CD4-positive, alpha-beta memory T cell (primary cell): ENCODE data around the gene ECM2. TPM values are rescaled to one million over a fixed set of nuclear protein-coding genes. Genes with fewer than 3 reads are reported as not detected.
"Not testable (repeated sequence)": the region's sequence is repeated elsewhere in the genome, so short reads cannot be mapped to it uniquely, and the experiment has no call there.

Source experiments
- CTCF ChIA-PET: fragments of 350-600 bp; sonication (Branson Sonifier 250); formaldehyde crosslinking; loops from one replicate; lab custom pipeline; 2021; ENCODE audit warnings: inconsistent platforms; ENCODE audit not compliant: partially characterized antibody; lab: Charles Lee
- POLR2A ChIA-PET: fragments of 350-600 bp; sonication (Branson Sonifier 250); formaldehyde crosslinking; loops from one replicate; lab custom pipeline; 2021; ENCODE audit not compliant: partially characterized antibody; lab: Charles Lee
- DNase-seq, 5 donors: peaks; one replicate each; pipeline versions ENCODE4 v3.0.0 to v3.0.0-alpha.2; 2020 to 2022; ENCODE audit warnings: mixed read lengths in 1 of 5
- H3K27ac ChIP-seq: one replicate; pipeline ENCODE4 v1.7.0; 2013; ENCODE audit warnings: low read depth, low read length
- H3K27me3 ChIP-seq: 2 replicates; pipeline ENCODE4 v1.7.0; 2013; ENCODE audit warnings: mild to moderate bottlenecking, low read length, moderate library complexity; ENCODE audit not compliant: insufficient read depth
- H3K36me3 ChIP-seq: 2 replicates; pipeline ENCODE4 v1.7.0; 2013; ENCODE audit warnings: mild to moderate bottlenecking, low read length, moderate library complexity; ENCODE audit not compliant: insufficient read depth
- H3K4me1 ChIP-seq: 2 replicates; pipeline ENCODE4 v1.7.0; 2013; ENCODE audit warnings: mild to moderate bottlenecking, low read length, moderate library complexity; ENCODE audit not compliant: insufficient read depth
- H3K4me3 ChIP-seq, 2 donors: one replicate each; pipeline ENCODE4 v1.7.0; 2013; ENCODE audit warnings: low read length in 2 of 2, mild to moderate bottlenecking in 1 of 2
- H3K9me3 ChIP-seq, 2 donors: one replicate each; pipeline ENCODE4 v1.7.0; 2013; ENCODE audit warnings: low read length in 2 of 2, control low read depth in 1 of 2; ENCODE audit not compliant: control insufficient read depth in 1 of 2
- H3K27ac Mint-ChIP-seq, 7 donors: one replicate each; pipeline ENCODE4 v1.8.0; 2020 to 2021; ENCODE audit warnings: mixed read lengths in 7 of 7, mild to moderate bottlenecking in 6 of 7, inconsistent platforms in 3 of 7, moderate library complexity in 3 of 7
- H3K27me3 Mint-ChIP-seq, 2 donors: one replicate each; pipeline ENCODE4 v1.8.0; 2020 to 2021; ENCODE audit warnings: mixed read lengths in 2 of 2
- H3K36me3 Mint-ChIP-seq, 2 donors: one replicate each; pipeline ENCODE4 v1.8.0; 2020 to 2021; ENCODE audit warnings: mixed read lengths in 2 of 2, inconsistent platforms in 1 of 2, mild to moderate bottlenecking in 1 of 2
- H3K4me1 Mint-ChIP-seq, 4 donors: one replicate each; pipeline ENCODE4 v1.8.0; 2020 to 2021; ENCODE audit warnings: mixed read lengths in 4 of 4, mild to moderate bottlenecking in 1 of 4
- H3K4me3 Mint-ChIP-seq, 8 donors: one replicate each; pipeline ENCODE4 v1.8.0; 2020 to 2021; ENCODE audit warnings: mixed read lengths in 8 of 8, mild to moderate bottlenecking in 7 of 8, moderate library complexity in 6 of 8, inconsistent platforms in 3 of 8
- H3K9me3 Mint-ChIP-seq, 8 donors: one replicate each; pipeline ENCODE4 v1.8.0; 2020 to 2021; ENCODE audit warnings: mixed read lengths in 8 of 8, mild to moderate bottlenecking in 5 of 8, inconsistent platforms in 3 of 8, moderate library complexity in 1 of 8
- intact Hi-C: fragments of 100-400 bp; cut with micrococcal nuclease; formaldehyde crosslinking; loops from one replicate; pipeline ENCODE4 v1.15.1; 2023
- polyA plus RNA-seq, 2 donors: library from polyadenylated mRNA; unstranded; fragments of 300-500 nt; fragmentation: Illumina TruSeq; gene quantifications; one replicate each; pipeline ENCODE4 v1.2.3, GENCODE V29; 2021
- total RNA-seq, 2 experiments: library from RNA; stranded (reverse); gene quantifications; one replicate each; pipeline ENCODE4 v1.2.3, GENCODE V29; 2021

The ECM2 gene
- total RNA-seq (not detected), polyA plus RNA-seq (not detected)

- peaks cover 0 to 12% (median 3%) of the 10 kb centered on the region in 4 donors for H3K4me1 Mint-ChIP-seq
- DNase-seq: no peak
- H3K36me3 ChIP-seq: no peaks in the 10 kb centered on the region
- peak within 1 kb of the TSS in 1 of 8 donors; percentile 3 for H3K4me3 Mint-ChIP-seq
- no peak within 1 kb of the TSS for H3K27ac Mint-ChIP-seq
- ChIA-PET POLR2A (no interaction called here), CTCF (interaction anchor here (0.6 kb wide), 1 partner anchor 29 kb away, joined by 4 read pairs; no protein-coding TSS in a partner anchor)
- no peak within 1 kb of the TSS for H3K4me3 ChIP-seq
- H3K4me1 ChIP-seq: no peaks in the 10 kb centered on the region
- H3K27ac ChIP-seq: no peak within 1 kb of the TSS
- no peaks in the 10 kb centered on the region for H3K27me3 ChIP-seq
- H3K9me3 Mint-ChIP-seq: peaks cover 0 to 4% (median 0%) of the 10 kb centered on the region in 8 donors
- intact Hi-C loops: no loop called here
- no peaks in the 10 kb centered on the region for H3K27me3 Mint-ChIP-seq
- H3K36me3 Mint-ChIP-seq: no peaks in the 10 kb centered on the region
- H3K9me3 ChIP-seq: no peaks in the 10 kb centered on the region
Measured at GRCh38 chr9:92535940-92536850, at the start of gene ECM2. Gene ECM2 (minus strand): TSS chr9:92535990. CDS start chr9:92522866, 13,124 bp downstream.

GRCh38 chr9:92576175-92576574 lies 40.4 kb upstream of the ECM2 start:
- H3K27me3 Mint-ChIP-seq: no peaks in the 10 kb centered on the region
- CTCF ChIA-PET: no interaction called here
- H3K4me1 Mint-ChIP-seq: no peaks in the 10 kb centered on the region
- Histone ChIP-seq H3K36me3 (no peaks in the 10 kb centered on the region), H3K9me3 (no peaks in the 10 kb centered on the region), H3K4me3 (no peak overlapping the region), H3K27me3 (no peaks in the 10 kb centered on the region), H3K27ac (no peak overlapping the region), H3K4me1 (no peaks in the 10 kb centered on the region)
- peaks cover 0 to 10% of the 10 kb centered on the region in 2 donors for H3K36me3 Mint-ChIP-seq
- H3K9me3 Mint-ChIP-seq: peaks cover 0 to 21% (median 8%) of the 10 kb centered on the region in 8 donors
- POLR2A ChIA-PET: no interaction called here
- H3K27ac Mint-ChIP-seq: no peak overlapping the region
- no peak for DNase-seq
- intact Hi-C loops: no loop called here
- H3K4me3 Mint-ChIP-seq: no peak overlapping the region

- H3K4me3 ChIP-seq, H3K27ac ChIP-seq, H3K4me1 Mint-ChIP-seq, CTCF ChIA-PET, H3K27me3 ChIP-seq, H3K27me3 Mint-ChIP-seq, H3K4me3 Mint-ChIP-seq, H3K27ac Mint-ChIP-seq, H3K4me1 ChIP-seq, intact Hi-C loops, H3K36me3 ChIP-seq, DNase-seq, POLR2A ChIA-PET, H3K9me3 ChIP-seq: not testable (repeated sequence)
- Mint-ChIP-seq H3K9me3 (peaks cover 0 to 31% (median 8%) of the 10 kb centered on the region in 8 donors), H3K36me3 (peaks cover 0 to 10% of the 10 kb centered on the region in 2 donors)
Measured at GRCh38 chr9:92573612-92574011, 37.8 kb upstream of the ECM2 start.

- CTCF ChIA-PET: interaction anchor here (1.3 kb wide), 1 partner anchor 19 kb away, joined by 3 read pairs; no protein-coding TSS in a partner anchor
- intact Hi-C loops: not testable (repeated sequence)
Measured at GRCh38 chr9:92571871-92572270, 36.1 kb upstream of the ECM2 start.

GRCh38 chr9:92564982-92565381 lies 29.2 kb upstream of the ECM2 start:
- CTCF ChIA-PET: interaction anchor here (0.6 to 0.7 kb wide), 2 partner anchors 28 to 426 kb away, joined by 4 read pairs; no protein-coding TSS in a partner anchor
- H3K27me3 Mint-ChIP-seq: no peaks in the 10 kb centered on the region

More at GRCh38 chr9:92571871-92572270, 36.1 kb upstream of the ECM2 start:
- H3K4me3 Mint-ChIP-seq, POLR2A ChIA-PET, H3K36me3 ChIP-seq, H3K27ac ChIP-seq, H3K27ac Mint-ChIP-seq, H3K27me3 ChIP-seq, H3K4me1 Mint-ChIP-seq, H3K4me3 ChIP-seq, H3K9me3 ChIP-seq, H3K4me1 ChIP-seq, DNase-seq, H3K27me3 Mint-ChIP-seq: not testable (repeated sequence)
- Mint-ChIP-seq H3K36me3 (peaks cover 0 to 10% of the 10 kb centered on the region in 2 donors), H3K9me3 (peaks cover 0 to 38% (median 13%) of the 10 kb centered on the region in 8 donors)

GRCh38 chr9:92564504-92564903 lies 28.7 kb upstream of the ECM2 start:
- Histone ChIP-seq H3K9me3 (peaks cover 0 to 3% of the 10 kb centered on the region in 2 donors), H3K4me3 (no peak overlapping the region), H3K27ac (no peak overlapping the region), H3K27me3 (no peaks in the 10 kb centered on the region), H3K4me1 (no peaks in the 10 kb centered on the region), H3K36me3 (no peaks in the 10 kb centered on the region)
- H3K27ac Mint-ChIP-seq: no peak overlapping the region
- no peak overlapping the region for H3K4me3 Mint-ChIP-seq
- intact Hi-C loops: no loop called here
- peaks cover 0 to 3% of the 10 kb centered on the region in 2 donors for H3K36me3 Mint-ChIP-seq
- ChIA-PET CTCF (interaction anchor here (0.6 kb wide), 1 partner anchor 425 kb away, joined by 4 read pairs; no protein-coding TSS in a partner anchor), POLR2A (no interaction called here)
- DNase-seq: no peak
- no peaks in the 10 kb centered on the region for H3K27me3 Mint-ChIP-seq
- H3K4me1 Mint-ChIP-seq: no peaks in the 10 kb centered on the region
- peaks cover 0 to 38% (median 14%) of the 10 kb centered on the region in 8 donors for H3K9me3 Mint-ChIP-seq

More at GRCh38 chr9:92564982-92565381, 29.2 kb upstream of the ECM2 start:
- H3K27me3 ChIP-seq: no peaks in the 10 kb centered on the region
- no peaks in the 10 kb centered on the region for H3K4me1 ChIP-seq
- no peak overlapping the region for H3K4me3 ChIP-seq
- no peak overlapping the region for H3K27ac ChIP-seq
- POLR2A ChIA-PET: no interaction called here
- H3K36me3 ChIP-seq: no peaks in the 10 kb centered on the region
- Mint-ChIP-seq H3K4me3 (no peak overlapping the region), H3K4me1 (no peaks in the 10 kb centered on the region), H3K36me3 (peaks cover 0 to 3% of the 10 kb centered on the region in 2 donors), H3K27ac (no peak overlapping the region), H3K9me3 (peaks cover 0 to 38% (median 16%) of the 10 kb centered on the region in 8 donors)
- intact Hi-C loops: no loop called here
- peaks cover 0 to 3% of the 10 kb centered on the region in 2 donors for H3K9me3 ChIP-seq
- DNase-seq: no peak
